ENCODE measurements around the gene CAMKK1. TPM values are rescaled to one million over a fixed set of nuclear protein-coding genes. Genes with fewer than 3 reads are reported as not detected.

The CAMKK1 gene
- total and polyA plus RNA-seq, 9 of the 15 experiments (the other 6 are each of a cell fraction or from before 2014, with no cell fraction given), result 0.34 to 7.5 (median 4.9) TPM

DNA sequence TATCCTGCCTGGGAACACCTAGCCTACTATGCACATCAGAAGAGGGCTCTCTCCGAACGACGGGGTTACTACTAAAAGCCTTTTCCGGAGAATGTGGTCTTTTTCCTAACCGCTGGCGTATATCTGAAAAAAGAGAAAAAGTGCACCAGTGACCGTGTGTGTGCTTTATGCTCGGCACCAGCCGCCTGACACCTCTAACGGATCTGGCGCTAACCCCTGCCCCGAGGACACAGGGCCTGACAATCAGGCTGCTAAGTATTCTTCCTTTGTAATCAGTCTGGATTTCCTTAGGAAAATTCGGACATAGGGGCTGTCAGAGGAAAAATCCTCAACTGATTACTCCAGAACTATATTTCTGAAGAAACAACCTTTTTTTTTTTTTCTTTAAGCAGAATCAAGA lies 78.5 kb downstream of the CAMKK1 start:
- POLR2A ChIA-PET, result no interaction called here
- 95% methylated on average over 11 of the region's 13 CpGs for WGBS (ENCODE audit: insufficient coverage, low coverage, missing lambda C conversion rate)
- no peak overlapping the region for H3K9ac ChIP-seq (ENCODE audit: insufficient read depth in 1 of 2, low read depth in 2 of 2, low read length in 2 of 2)
- FAIRE-seq (no peak), ATAC-seq (no peak), DNase-seq (ENCODE audit: extremely low read depth in 1 of 4, low spot score in 3 of 4) (no peak)
- no peaks in the 10 kb centered on the region for H3K79me2 ChIP-seq (ENCODE audit: control insufficient read depth, insufficient read depth, low read length)
- no peak overlapping the region for H3K27ac ChIP-seq (ENCODE audit: extremely low read depth, low read depth, low read length)
- no peak overlapping the region for H2AFZ ChIP-seq (ENCODE audit: low read depth, low read length)
- H3K36me3 ChIP-seq (ENCODE audit: control insufficient read depth, insufficient read depth, low read length), result peaks cover 79% of the 10 kb centered on the region; the same call in 2 of the 3 replicates
- H3K4me3 ChIP-seq, result no peak overlapping the region
- CTCF ChIA-PET (ENCODE audit: low intra/inter-chr PET ratio), result no interaction called here
- H3K9me1 ChIP-seq (ENCODE audit: control insufficient read depth, insufficient read depth, low read length), result no peaks in the 10 kb centered on the region
- no peaks in the 10 kb centered on the region for H3K27me3 ChIP-seq (ENCODE audit: control insufficient read depth in 2 of 2, insufficient read depth in 2 of 2, low read length in 2 of 2)
- in situ Hi-C loops (cut with MboI) (no loop called here), intact Hi-C loops (cut with micrococcal nuclease) (no loop called here)
- H3K9me3 ChIP-seq (replicated peaks; ENCODE audit: control insufficient read depth, insufficient read depth, low read depth, low read length), result no peaks in the 10 kb centered on the region
- no peak overlapping the region for H3K4me2 ChIP-seq (ENCODE audit: insufficient read depth, low read length)
- no peaks in the 10 kb centered on the region for H4K20me1 ChIP-seq (replicated peaks; ENCODE audit: control insufficient read depth, insufficient read depth, low read length)
- no TSS peak for BruUV-seq (replicated peaks)
- no peaks in the 10 kb centered on the region; a peak in 1 of 5 replicates for H3K4me1 ChIP-seq (replicated peaks in 1 of 2; ENCODE audit: control insufficient read depth in 2 of 2, insufficient read depth in 2 of 2, low read length in 2 of 2)
- TF ChIP-seq JUND (IDR thresholded peaks at IDR 0.05; ENCODE audit: borderline replicate concordance, low read depth, low read length) (no peak), JUND (tag; IDR thresholded peaks at IDR 0.05; ENCODE audit: borderline replicate concordance, low read depth, low read length) (no peak), HDAC6 (IDR thresholded peaks at IDR 0.05; ENCODE audit: low read depth, low read length) (no peak), ETV5 (CRISPR knock-in tag; IDR thresholded peaks at IDR 0.05; ENCODE audit: low read depth) (no peak), ZNF174 (CRISPR knock-in tag; IDR thresholded peaks at IDR 0.05) (no peak), ZNF274 (IDR thresholded peaks at IDR 0.05; ENCODE audit: borderline replicate concordance, low read depth, low read length) (no peak), ZC3H4 (CRISPR knock-in tag; IDR thresholded peaks at IDR 0.05; ENCODE audit: borderline replicate concordance) (no peak), ZNF592 (IDR thresholded peaks at IDR 0.05) (no peak), EP300 (IDR thresholded peaks at IDR 0.05; ENCODE audit: low read length) (no peak), ZNF764 (CRISPR knock-in tag; IDR thresholded peaks at IDR 0.05; ENCODE audit: low read depth) (no peak), ZNF395 (CRISPR knock-in tag; IDR thresholded peaks at IDR 0.05) (no peak), HIVEP1 (CRISPR knock-in tag; IDR thresholded peaks at IDR 0.05) (no peak), ZBTB7A (IDR thresholded peaks at IDR 0.05; ENCODE audit: borderline replicate concordance, control insufficient read depth, low read depth, low read length) (no peak), TCF7 (IDR thresholded peaks at IDR 0.05; ENCODE audit: borderline replicate concordance) (no peak), ZC3H11A (IDR thresholded peaks at IDR 0.05; ENCODE audit: low read depth, low read length) (no peak)
- TF ChIP-seq, protein P1, sequence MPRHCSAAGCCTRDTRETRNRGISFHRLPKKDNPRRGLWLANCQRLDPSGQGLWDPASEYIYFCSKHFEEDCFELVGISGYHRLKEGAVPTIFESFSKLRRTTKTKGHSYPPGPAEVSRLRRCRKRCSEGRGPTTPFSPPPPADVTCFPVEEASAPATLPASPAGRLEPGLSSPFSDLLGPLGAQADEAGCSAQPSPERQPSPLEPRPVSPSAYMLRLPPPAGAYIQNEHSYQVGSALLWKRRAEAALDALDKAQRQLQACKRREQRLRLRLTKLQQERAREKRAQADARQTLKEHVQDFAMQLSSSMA (CRISPR knock-in tag; IDR thresholded peaks at IDR 0.05), result no peak
